AG20443 (cell line): Measurements from ENCODE around the gene UBE2J2.

ENCODE experiments used
- DNase-seq: peaks from one replicate; pipeline ENCODE4 v3.0.0; 2012; ENCODE audit warnings: low spot score, mixed read lengths

Gene UBE2J2

DNA sequence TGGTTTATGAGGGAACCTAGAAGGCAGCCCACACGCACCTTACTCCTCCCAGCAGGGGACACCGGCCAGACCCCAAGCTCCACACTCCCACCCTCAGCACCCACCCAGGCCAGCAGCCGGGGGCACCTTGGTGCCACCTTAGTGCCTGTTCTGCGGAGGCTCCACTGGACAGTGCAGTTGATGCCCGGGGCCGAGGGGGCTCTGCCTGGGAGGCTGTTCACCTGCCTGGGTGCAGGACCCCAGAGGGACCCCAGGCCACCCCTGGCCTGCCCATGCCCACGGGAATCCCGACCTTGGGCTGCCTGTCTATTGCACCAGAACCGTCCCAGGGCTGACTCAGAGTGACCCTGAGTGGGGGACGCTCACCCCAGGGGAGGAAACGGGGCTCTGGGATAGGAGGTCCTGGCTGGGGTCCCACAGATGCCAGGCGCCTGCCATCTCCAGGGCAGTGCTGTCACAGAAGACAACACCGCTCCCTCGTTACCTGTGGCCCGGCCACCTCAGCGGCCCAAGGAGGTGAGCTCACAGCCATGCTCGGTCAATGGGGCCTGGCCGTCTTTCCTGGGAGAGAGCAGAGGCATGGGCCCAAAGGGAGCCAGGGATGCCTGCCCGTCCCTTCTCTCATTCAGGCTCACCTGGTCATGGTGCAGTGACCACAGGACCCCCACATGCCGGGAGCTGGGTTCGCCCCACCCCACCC, 7.3 kb upstream of the UBE2J2 start:
- DNase-seq, result no peak

DNA sequence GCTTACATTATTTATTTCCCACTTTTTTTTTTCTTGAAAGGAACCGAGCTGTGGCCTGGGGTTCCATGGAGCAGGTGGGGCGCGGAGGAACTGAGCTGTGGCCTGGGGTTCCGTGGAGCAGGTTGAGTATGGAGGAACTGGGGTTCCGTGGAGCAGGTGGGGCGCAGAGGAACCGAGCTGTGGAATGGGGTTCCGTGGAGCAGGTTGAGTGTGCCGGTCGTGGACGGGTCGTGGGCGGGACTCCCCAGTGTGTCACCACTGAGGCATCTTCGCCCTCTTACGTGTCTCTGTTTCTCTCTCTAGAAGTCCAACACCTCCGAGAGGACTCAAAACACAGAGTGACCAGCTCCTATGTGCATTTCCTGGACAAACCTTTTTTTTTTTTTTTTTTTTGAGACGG, 5.4 kb upstream of the UBE2J2 start:
- DNase-seq, result no peak

DNA sequence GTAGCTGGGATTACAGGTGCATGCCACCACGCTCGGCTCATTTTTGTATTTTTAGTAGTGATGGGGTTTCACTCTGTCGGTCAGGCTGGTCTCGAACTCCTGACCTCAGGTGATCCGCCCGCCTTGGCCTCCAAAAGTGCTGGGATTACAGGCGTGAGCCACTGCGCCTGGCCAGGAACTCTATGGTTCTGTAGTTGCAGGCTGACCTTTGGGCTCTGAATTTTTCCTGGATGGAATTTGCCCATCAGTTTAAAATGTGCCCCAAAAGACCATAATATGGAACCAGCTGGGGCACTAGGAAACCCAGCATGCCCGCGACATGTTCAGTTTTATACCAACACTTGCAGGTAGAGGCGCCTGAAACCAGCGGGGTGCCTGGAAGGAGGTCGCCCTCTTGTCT, 5.0 kb upstream of the UBE2J2 start:
- DNase-seq, result no peak

DNA sequence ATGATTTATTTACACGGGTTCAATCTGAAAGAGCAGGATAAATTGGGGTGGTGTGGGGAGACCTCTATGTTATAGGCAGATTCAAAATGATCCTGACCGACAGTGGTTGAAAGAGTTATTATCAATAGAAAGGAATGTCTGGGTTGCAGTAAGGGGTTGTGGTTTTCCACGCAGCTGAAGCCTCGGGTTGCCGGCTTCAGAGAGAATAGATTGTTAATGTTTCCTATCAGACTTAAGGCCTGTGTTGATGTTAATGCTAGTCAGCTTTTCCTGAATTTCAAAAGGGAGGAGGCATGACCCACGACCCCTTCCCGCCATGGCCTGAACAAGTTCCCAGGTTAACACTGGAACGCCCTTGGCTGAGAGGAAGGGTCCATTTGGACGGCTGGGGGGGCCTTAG, 2.2 kb upstream of the UBE2J2 start:
- DNase-seq, result no peak

DNA sequence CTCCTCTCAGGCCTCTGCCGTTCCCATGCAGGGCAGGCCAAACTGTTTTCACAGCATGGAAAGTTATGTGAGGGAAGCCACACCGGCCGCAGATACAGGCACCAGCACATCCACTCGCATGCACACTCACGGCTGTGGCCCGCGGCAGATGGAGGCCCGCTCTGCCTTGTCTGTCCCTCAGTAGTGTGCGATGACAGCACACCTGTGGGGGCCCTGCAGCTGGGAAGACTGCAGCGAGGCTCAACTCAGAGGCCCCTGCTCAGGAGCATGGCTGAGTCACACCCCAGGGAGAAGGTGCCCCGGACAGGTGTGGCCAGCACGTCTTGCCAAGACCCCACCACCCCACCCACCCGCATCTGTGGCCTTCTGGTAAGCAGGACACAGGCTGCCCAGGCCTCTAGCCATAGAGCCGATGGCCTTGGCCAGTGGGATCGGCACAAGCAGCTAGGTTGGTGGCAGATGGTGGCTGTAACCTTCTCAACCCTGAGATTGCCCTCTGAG, 1.3 kb upstream of the UBE2J2 start:
- DNase-seq, result no peak

DNA sequence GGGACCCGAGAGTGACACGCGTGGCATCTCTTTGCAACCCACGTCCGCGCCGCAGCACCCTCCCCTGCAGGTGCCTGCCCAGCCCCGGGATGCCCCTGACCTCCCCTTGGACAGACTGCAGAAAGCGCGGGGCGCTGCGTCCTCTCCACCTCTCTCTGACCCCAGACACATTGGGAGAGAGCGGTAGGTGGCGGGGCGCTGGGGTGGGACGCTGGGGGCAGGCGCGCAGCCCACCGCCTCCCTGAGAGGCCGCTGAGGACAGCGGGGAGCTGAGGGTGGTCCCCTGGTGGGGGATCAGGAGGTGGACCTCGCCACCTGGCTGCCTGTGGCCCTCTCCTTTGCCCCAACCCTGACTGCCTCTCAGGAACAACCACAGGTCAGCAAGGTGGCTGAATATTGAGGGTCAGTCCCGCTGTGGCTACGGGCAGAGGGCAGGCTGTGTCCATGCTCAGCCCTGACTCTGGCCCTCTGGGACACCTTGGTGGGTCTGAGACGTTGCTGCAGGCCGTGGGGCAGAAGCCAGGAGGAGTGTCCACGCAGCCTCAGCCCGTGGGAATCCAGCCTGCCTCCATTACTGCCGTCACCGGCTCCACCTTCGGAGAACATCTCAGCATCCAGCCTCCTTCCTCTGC, 761 bp upstream of the UBE2J2 start:
- no peak for DNase-seq

DNA sequence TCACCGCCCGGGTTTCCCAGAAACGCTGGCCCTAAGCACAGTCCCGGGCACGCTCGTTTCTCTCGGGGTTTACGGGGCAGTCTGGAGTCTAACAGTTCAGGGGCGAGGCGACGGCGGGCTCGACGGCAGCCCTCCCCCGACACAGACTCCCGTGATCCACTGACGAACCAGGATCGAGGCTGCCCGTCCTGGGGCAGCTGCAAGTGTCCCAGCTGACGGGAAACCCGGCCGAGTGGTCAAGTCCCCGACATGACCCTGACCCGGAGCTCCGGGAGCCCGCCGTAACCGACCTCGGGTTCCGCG, 494 bp downstream of the UBE2J2 start:
- no peak for DNase-seq

DNA sequence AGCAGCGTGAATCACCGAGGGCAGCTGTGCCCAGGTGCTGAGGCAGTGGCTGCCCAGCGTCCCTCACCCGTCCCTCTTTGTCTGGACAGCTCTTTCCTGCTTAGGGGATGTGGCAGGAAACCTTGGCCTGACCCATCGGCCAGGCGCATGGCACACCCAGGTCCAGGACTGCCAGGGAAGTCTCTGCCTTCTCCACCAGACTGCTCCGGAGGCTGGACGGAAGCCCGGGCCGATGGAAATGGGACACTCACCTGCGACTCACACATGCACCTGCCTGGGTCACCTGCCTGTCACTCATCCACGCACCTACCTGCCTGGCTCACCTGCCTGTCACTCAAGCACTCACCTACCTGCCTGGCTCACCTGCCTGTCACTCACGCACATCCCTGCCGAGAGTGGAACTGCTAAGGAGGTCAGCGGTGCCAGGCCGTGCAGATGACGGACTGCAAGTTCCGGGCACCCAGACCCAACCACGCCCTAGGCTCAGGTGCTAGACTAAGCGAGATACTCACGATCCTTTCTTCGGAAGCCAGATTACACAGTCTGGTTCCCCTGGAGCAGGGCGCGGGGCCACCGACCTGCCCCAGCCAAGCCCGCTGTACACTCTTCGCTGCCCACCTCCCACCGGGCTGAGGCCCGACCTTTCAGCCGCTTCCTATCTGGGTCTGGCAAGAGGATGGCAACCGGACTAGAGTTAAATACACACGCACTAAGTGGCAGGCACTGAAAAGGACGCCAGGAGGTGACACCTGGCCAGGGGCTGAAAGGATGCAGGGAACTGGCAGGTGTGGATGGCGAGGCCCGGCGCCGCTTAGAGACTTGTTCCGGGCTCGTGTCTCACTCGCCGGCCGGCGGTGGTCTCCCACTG, 1.1 kb downstream of the UBE2J2 start:
- DNase-seq, result no peak

DNA sequence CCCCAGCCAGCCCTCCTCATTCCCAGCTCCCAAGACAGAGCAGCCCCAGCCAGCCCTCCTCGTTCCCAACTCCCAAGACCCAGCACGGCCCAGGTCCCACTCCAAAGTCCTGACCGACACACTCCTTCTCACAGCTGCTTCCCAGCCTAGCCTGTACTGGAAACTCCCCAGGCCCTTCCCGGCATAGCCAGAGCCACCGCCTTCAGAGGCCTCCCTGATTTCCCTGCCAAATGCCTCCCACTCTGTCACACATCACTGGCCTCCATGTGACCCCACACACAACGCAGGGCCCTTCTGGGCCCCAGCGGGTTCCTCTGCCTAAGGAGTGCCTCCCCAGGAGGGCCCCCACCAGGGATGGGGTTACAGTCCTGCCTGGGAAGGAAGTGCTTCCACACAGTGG, 2.8 kb downstream of the UBE2J2 start:
- peak; percentile 57 for DNase-seq

DNA sequence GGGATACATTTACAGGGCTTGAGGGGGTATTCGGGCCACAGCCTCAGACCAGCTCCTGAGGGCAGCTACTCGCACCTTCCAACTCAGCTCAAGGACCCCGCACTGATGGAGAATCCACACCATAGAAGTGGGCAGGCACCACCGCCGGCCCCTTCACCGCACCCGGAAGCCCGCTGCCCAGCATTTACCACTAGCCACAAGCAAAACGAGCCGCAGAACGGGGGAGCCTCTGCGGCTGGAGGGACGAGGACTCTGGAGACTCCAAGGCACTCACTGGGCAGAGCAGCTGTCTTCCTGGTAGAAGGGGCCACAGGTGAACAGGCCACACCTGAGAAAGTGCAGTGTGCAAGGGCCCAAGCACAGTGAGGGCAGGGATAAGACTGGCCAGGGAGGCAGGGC, 5.4 kb downstream of the UBE2J2 start:
- DNase-seq, result no peak

DNA sequence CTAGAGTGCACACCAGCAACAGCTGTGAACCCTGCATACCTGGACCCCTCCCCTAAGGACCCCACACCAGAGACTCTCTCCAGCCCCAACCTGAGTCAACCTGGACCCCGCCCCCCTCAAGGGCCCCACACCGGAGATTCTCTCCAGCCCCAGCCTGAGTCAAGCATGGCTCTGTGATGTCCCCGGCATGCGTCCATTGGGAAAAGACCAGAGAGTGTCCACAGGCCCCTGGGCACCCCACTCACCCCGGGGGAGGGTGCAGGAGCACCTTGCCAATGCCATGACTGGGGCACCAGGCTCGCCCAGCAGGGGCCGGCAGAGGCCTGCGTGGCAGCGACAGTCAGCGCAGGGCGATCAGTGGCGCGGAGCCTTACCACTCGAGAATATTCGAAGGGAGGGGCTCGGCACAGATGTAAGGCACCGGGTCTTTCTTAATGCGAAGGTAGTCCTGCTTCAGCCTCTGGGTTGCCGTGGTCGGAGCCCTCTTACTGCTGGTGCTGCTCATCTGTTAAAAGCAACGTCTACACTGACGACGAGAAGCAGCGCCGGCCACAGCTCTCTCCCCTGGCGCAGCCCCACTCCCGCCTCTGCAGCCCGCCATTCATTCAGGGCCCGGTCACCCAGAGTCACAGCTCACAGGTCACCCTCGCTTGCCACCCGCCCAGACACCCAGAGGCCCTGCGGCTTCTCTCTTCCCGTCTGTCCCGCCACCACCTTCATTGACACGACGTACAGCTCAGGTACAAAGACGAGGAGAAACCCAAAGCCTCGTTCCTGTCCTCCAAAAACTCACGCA, 6.0 kb downstream of the UBE2J2 start:
- no peak for DNase-seq

DNA sequence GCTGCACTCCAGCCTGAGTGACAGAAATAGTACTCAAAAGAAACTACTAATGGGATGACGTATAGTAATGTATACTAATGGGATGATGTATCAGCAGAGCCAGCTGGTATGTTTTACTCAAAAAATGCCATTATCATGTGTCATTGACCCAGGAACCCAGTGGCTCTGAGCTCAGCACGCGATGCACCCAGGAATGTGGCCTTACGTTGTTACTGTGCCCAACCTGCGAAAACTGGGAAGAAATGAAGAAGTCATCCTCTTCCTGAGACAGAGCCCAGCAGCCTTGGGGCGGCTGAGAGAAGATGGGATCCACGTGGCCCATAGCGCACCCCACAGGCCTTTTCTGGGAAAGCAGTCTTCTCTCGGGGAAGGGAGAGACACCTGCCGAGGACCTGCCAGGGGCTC, 8.8 kb downstream of the UBE2J2 start:
- DNase-seq, result peak; percentile 92

DNA sequence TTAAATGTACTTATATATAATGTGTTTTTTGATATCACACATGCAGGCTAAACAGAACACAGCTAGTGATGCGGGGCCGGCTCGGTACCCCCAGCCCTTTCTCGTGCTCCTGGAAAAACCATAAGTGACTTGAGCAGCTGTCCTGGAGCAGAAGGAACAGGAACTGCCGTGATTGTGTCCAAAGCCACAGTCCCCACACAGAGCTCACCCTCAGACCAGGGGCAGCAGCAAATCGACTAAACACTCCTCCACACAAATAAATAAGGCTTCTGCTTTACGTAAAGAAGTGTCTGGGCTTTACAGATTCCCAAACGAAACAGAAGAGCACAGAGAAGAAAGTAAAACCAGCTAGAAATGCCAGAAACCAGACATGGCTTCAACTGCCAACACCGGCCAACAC, 9.6 kb downstream of the UBE2J2 start:
- DNase-seq, result no peak

DNA sequence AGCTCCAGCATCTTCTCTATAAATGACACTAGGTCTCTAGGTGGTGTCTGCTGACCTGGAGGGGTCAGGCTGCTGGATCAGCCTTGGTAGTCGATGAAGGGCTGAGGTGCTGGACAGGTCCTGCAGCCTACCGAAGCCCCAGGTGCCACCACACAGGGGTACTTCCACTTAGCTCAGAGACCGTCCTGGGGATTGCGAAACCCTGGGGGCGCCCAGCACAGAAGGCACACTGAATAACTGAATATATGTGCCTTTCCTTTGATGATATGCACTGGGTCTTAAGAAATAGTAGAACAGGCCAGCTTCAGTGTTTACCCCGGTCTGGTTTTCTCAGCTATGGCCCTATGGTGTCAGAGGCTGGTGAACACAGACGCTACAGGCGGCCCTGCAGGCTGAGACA, 10.9 kb downstream of the UBE2J2 start:
- DNase-seq, result no peak

DNA sequence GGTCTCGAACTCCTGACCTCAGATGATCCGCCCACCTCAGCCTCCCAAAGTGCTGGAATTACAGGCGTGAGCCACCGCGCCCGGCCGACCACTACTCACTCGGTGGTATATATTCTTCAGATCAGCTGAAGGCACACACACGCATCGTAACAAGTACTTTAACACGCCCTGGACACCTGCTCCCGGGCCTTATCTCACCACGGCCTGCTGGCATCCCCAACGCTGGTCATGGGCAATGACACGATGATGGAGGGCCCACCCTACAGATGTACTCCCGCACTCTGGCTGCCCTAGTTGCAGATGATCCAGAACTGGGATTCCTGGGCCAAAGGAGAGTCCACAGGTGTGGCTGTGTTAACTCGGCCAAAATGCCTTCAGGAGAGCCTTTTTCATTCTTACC, 11.6 kb downstream of the UBE2J2 start:
- no peak for DNase-seq

DNA sequence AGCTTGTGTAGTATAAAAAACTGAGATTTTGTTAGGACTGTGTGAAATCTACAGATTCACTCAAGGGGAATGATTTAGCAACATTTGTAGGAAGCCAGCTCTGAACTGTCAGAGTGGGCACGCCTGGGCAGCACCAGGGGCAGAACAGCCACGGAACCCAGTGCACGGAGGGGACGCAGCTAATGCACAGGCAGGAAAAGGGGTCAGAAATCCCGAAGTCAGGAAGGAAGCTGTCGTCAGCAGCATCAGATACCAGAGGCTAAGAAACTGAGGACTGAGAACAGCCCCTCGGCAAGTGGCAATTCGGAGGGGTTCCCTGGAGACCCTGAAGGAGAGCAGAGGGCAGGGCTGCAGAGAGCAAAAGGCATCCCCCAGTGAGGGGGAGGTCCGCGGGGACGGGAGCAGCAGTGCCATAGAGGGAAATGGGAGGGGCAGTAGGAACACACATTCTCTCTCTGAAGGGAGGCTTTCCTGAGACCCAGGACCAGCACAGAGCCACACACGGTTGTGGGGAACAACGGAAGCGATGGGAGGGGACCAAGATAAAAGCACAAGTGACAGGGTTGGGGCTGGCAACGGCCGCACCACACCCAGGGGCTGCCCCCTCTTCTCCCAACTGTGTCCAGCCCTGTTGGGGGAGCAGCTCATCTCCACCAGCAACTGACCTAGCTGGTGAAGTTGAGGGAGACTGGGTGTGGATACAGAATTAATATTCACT, 12.7 kb downstream of the UBE2J2 start:
- DNase-seq, result no peak

DNA sequence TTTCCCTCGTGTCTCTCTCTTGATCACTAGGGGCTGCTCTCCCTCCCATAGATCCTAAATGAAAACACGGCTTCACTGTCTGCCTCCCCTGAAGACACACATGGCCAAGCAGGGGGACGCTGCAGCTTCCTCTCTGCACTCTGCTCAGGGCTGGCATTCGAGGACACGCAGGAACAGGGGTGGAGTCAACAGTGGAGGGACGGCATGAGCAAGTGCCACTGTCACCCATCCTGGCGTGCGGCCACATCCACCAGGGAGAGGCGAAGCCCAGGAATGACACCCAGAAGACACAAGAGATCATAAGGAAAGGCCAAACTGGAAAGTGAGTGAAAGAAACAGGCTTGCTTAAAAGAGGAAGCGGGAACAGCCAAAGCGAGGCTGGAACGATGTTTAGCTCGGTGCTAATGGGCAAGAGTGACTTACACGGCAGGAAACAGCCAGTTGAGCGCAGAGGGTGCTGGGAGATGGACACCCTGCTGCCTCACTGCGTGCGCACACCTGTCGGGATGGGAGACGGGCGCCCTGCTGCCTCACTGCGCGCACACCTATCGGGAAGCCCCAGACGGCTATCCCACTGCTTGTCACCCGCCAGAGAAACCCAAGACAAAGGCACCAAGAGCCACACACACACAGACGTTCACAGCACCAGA, 13.6 kb downstream of the UBE2J2 start:
- no peak for DNase-seq

DNA sequence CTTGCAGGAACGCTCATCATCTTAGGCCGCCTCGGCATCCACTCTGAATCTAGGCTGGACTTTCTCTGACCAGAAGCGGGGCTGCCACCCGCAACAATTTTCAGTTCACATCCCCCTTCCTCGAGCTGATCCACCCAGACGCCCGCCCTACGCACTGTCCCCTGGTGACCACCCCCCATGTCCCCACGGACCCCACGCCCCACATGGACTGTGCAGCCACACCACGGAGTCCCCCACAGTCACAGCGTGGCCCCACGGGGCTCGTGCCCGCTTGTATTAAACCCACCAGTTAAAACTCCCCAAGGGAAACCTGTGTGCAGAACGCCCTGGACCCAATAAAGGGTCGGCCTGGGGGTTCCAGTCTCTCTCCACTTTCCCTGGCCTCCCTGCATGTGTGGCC, 14.1 kb downstream of the UBE2J2 start:
- no peak for DNase-seq

DNA sequence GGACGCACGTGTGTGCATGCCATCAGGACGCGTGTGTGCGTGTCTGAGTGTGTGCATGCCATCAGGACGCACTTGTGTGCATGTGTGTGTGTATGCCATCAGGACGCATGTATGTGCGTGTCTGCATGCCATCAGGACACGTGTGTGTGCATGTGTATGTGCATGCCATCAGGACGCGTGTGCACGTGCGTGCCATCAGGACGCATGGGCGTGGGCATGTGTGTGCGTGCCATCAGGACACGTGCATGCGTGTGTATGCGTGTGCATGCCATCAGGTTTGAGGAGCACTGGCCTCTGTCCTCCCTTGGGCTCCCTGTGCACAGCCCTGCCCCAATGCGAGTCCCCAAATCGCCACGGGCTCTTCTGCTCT, 14.6 kb downstream of the UBE2J2 start:
- no peak for DNase-seq

DNA sequence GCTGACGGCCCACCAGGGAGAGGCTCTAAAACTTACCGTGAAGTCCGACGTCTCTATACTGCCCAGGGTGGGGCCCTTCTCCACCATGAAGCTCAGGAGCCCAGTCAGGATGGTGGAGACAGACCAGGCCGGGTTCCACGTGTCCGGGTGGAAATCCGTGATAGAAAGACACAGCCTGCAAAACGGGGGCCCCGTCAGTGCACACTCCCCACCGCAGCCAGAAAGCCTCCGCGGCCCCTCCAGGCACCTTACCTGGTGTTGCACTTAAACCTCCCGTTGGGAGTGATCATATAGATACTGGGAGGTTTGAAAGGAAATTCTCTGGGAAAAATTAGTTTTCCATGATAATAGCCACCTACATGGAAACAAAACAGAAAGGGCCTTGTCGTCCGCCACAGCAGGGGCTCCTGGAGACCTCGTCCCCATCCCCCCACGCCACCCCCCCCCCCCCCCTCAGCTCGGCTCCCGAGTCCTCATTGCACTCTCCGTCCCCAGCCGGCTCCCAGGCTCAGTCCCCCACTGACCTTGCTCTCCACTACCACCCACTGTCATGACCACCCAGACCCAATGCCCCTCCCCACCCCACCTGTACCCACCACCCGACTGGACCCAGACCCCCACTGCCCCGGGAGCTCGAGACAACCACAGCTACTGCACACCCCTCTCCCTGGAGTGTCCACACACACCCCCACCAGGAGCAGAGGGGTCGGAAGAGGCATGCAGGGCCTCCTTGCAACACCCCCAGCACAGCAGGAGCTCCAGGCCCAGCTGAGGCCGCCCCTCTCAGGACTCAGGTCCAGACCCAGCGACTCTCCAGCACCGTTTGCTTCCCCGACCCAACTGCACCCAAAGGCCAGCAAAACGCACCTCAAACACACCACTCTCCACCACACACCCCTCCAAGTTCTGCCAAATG, 16.4 kb downstream of the UBE2J2 start:
- no peak for DNase-seq
